H9 (cell line): Measurements from ENCODE around the gene RRP12. TPM values are rescaled to one million over a fixed set of nuclear protein-coding genes. Genes with fewer than 3 reads are reported as not detected.
"Not testable (repeated sequence)": the region's sequence is repeated elsewhere in the genome, so short reads cannot be mapped to it uniquely, and the experiment has no call there.

Source experiments
- DNase-seq: peaks from one replicate; pipeline ENCODE4 v3.0.0-alpha.2; 2017
- H2AFZ ChIP-seq: one replicate; pipeline ENCODE4 v1.6.1; 2013; ENCODE audit warnings: mild to moderate bottlenecking, low read length, control low read depth, moderate library complexity
- H2AK5ac ChIP-seq: 2 replicates; pipeline ENCODE4 v1.6.1; 2013; ENCODE audit warnings: low read length, control low read depth, mixed read lengths; ENCODE audit not compliant: insufficient read length
- H2BK120ac ChIP-seq: one replicate; pipeline ENCODE4 v1.6.1; 2013; ENCODE audit warnings: low read depth, mild to moderate bottlenecking, low read length, control low read depth, inconsistent platforms; ENCODE audit not compliant: poor library complexity, severe bottlenecking
- H2BK12ac ChIP-seq: 2 replicates; pipeline ENCODE4 v1.6.1; 2013; ENCODE audit warnings: low read length, control low read depth, mixed read lengths, low read depth; ENCODE audit not compliant: insufficient read length
- H2BK15ac ChIP-seq: 2 replicates; pipeline ENCODE4 v1.6.1; 2013; ENCODE audit warnings: low read depth, low read length, control low read depth
- H2BK20ac ChIP-seq: one replicate; pipeline ENCODE4 v1.6.1; 2013; ENCODE audit warnings: low read depth, mild to moderate bottlenecking, low read length, control low read depth, inconsistent platforms; ENCODE audit not compliant: poor library complexity, severe bottlenecking
- H2BK5ac ChIP-seq: 2 replicates; pipeline ENCODE4 v1.6.1; 2013; ENCODE audit warnings: low read length, control low read depth, mixed read lengths; ENCODE audit not compliant: insufficient read length
- H3K14ac ChIP-seq: 2 replicates; pipeline ENCODE4 v1.6.1; 2013; ENCODE audit warnings: low read length, control low read depth; ENCODE audit not compliant: insufficient read depth
- H3K18ac ChIP-seq: 2 replicates; pipeline ENCODE4 v1.6.1; 2013; ENCODE audit warnings: low read depth, mild to moderate bottlenecking, mixed read lengths, low read length, control low read depth; ENCODE audit not compliant: insufficient read length
- H3K23ac ChIP-seq: 2 replicates; pipeline ENCODE4 v1.6.1; 2013; ENCODE audit warnings: low read length, control low read depth, mixed read lengths, low read depth; ENCODE audit not compliant: insufficient read length
- H3K23me2 ChIP-seq: 2 replicates; pipeline ENCODE4 v1.6.1; 2013; ENCODE audit warnings: low read depth, mild to moderate bottlenecking, mixed read lengths, low read length, control low read depth; ENCODE audit not compliant: insufficient read length, poor library complexity, severe bottlenecking
- H3K27ac ChIP-seq: 2 replicates; pipeline ENCODE4 v1.5.1; 2013; ENCODE audit warnings: low read length, control low read depth, mixed read lengths, low read depth; ENCODE audit not compliant: insufficient read length
- H3K27me3 ChIP-seq: 2 replicates; pipeline ENCODE4 v1.6.1; 2013; ENCODE audit warnings: low read length, control low read depth, inconsistent platforms; ENCODE audit not compliant: insufficient read depth
- H3K4ac ChIP-seq: 2 replicates; pipeline ENCODE4 v1.6.1; 2013; ENCODE audit warnings: low read depth, mild to moderate bottlenecking, control low read depth, inconsistent platforms, low read length, moderate library complexity
- H3K4me1 ChIP-seq: 2 replicates; pipeline ENCODE4 v1.6.1; 2013; ENCODE audit warnings: low read length, control low read depth, inconsistent platforms; ENCODE audit not compliant: insufficient read depth
- H3K4me2 ChIP-seq: 2 replicates; pipeline ENCODE4 v1.6.1; 2013; ENCODE audit warnings: low read length, control low read depth, mixed read lengths; ENCODE audit not compliant: insufficient read length, insufficient read depth
- H3K56ac ChIP-seq: 2 replicates; pipeline ENCODE4 v1.6.1; 2013; ENCODE audit warnings: low read depth, mild to moderate bottlenecking, mixed read lengths, low read length, control low read depth; ENCODE audit not compliant: insufficient read length
- H3K79me1 ChIP-seq: 2 replicates; pipeline ENCODE4 v1.6.1; 2013; ENCODE audit warnings: low read depth, mild to moderate bottlenecking, moderate library complexity, low read length, control low read depth, inconsistent platforms; ENCODE audit not compliant: insufficient read depth, poor library complexity, severe bottlenecking
- H3K79me2 ChIP-seq: 2 replicates; pipeline ENCODE4 v1.6.1; 2013; ENCODE audit warnings: low read length, control low read depth, inconsistent platforms; ENCODE audit not compliant: insufficient read depth
- H3K9ac ChIP-seq: 2 replicates; pipeline ENCODE4 v1.6.1; 2013; ENCODE audit warnings: low read length, control low read depth, mixed read lengths; ENCODE audit not compliant: insufficient read length; ENCODE audit errors: extremely low read depth
- H3K9me3 ChIP-seq: one replicate; pipeline ENCODE4 v1.6.1; 2013; ENCODE audit warnings: low read depth, low read length, inconsistent platforms; ENCODE audit not compliant: control insufficient read depth
- H3T11ph ChIP-seq: one replicate; pipeline ENCODE4 v1.6.1; 2013; ENCODE audit warnings: mild to moderate bottlenecking, low read length, control low read depth, inconsistent platforms
- H4K20me1 ChIP-seq: one replicate; pipeline ENCODE4 v1.6.1; 2013; ENCODE audit not compliant: control insufficient read depth, insufficient read length, insufficient read depth
- H4K5ac ChIP-seq: 2 replicates; pipeline ENCODE4 v1.6.1; 2013; ENCODE audit warnings: low read depth, mild to moderate bottlenecking, mixed read lengths, low read length, control low read depth; ENCODE audit not compliant: insufficient read length
- H4K8ac ChIP-seq: replicated peaks from 2 replicates; pipeline ENCODE4 v1.6.1; 2013; ENCODE audit warnings: low read length, control low read depth, mixed read lengths, low read depth; ENCODE audit not compliant: insufficient read length
- H4K91ac ChIP-seq: 2 replicates; pipeline ENCODE4 v1.6.1; 2013; ENCODE audit warnings: low read depth, mild to moderate bottlenecking, moderate library complexity, mixed read lengths, low read length, control low read depth; ENCODE audit not compliant: insufficient read length
- H3K27ac Mint-ChIP-seq, 3 experiments: 2 replicates in 2 of 3; 3 replicates in 1 of 3; pipeline ENCODE4 v1.8.0; 2020 to 2021; ENCODE audit warnings: mixed read lengths in 3 of 3, mild to moderate bottlenecking in 1 of 3, moderate library complexity in 1 of 3
- H3K27me3 Mint-ChIP-seq: 2 replicates; pipeline ENCODE4 v1.8.0; 2021; ENCODE audit warnings: low read depth, mild to moderate bottlenecking, moderate library complexity, mixed read lengths
- H3K36me3 Mint-ChIP-seq, 3 experiments: 2 replicates in 2 of 3; 3 replicates in 1 of 3; pipeline ENCODE4 v1.8.0; 2020 to 2021; ENCODE audit warnings: low read depth in 3 of 3, mixed read lengths in 3 of 3; ENCODE audit not compliant: insufficient read depth in 1 of 3
- H3K4me1 Mint-ChIP-seq, 2 experiments: 2 replicates each; pipeline ENCODE4 v1.8.0; 2020; ENCODE audit warnings: mixed read lengths in 2 of 2
- H3K4me3 Mint-ChIP-seq, 2 experiments: 2 replicates in 1 of 2; 3 replicates in 1 of 2; pipeline ENCODE4 v1.8.0; 2020 to 2021; ENCODE audit warnings: mild to moderate bottlenecking in 2 of 2, mixed read lengths in 2 of 2, moderate library complexity in 1 of 2
- H3K9me3 Mint-ChIP-seq, 2 experiments: 2 replicates in 1 of 2; 3 replicates in 1 of 2; pipeline ENCODE4 v1.8.0; 2020; ENCODE audit warnings: mild to moderate bottlenecking in 2 of 2, mixed read lengths in 2 of 2, moderate library complexity in 1 of 2
- CTCF ChIP-seq: fragments of 200-600 bp; sonication (generic); conservative IDR thresholded peaks from 3 replicates; pipeline ENCODE4 v1.8.0; 2021; ENCODE audit warnings: antibody characterized with exemption, mild to moderate bottlenecking
- WGBS: extraction: QIAGEN DNeasy Blood & Tissue Kit; methylation state at CpG from one replicate; pipeline ENCODE4 v1.1.7; 2013; ENCODE audit warnings: missing lambda C conversion rate, low lambda C conversion rate, mixed read lengths; ENCODE audit not compliant: insufficient read length; ENCODE audit errors: extremely low coverage; 5-methylcytosine and 5-hydroxymethylcytosine counted together
- total RNA-seq: library from RNA; stranded (reverse); gene quantifications from 2 replicates; pipeline ENCODE4 v1.2.1, GENCODE V29; 2021

RRP12 gene
- total RNA-seq, 1 experiment from 2014 or later = 71.6 TPM

DNA sequence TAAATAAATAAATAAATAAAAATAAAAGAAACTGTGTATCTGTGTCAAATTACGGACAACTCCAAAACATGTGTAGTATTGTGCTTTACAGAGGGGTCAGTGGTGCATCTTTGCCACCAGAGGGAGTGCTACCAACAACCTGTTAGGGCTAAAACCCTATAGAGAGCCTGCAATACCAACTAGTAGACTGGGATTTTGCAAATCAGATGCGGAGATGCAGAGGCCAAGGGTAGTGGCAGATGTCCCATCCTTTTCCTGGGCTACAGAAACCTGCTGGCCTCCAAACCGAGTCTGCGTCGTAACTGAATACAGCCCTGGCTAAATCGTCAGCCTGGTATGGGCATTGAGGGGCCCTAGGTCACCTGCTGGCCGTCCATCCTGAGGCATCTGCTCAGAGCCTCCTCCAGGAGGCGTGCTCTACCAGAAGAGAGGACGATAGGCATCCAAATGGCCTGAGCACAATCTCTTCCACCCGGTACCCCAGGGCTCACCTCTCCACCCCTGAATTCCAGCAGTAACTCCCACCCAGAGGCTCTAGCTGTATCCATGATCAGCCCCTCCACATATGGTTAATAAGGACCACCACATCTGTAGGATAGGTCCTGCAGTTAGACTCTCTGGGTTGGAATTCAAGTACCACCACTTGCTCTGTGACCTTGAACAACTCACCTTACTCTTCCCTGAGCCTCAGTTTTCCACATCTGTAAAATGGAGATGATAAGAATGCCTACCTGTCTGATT, 6.2 kb upstream of the RRP12 start:
- no peak overlapping the region for H2BK20ac ChIP-seq
- peak overlapping the region; percentile 72 to 89 (median 83); a peak in 5 of 7 replicates for H3K27ac Mint-ChIP-seq
- no peaks in the 10 kb centered on the region for H3K27me3 ChIP-seq
- no peak overlapping the region for H2BK120ac ChIP-seq
- no peak overlapping the region for H3K56ac ChIP-seq
- H3K36me3 Mint-ChIP-seq = no peaks in the 10 kb centered on the region
- no CpG with 5 or more reads among the region's 10 CpGs for WGBS
- no peaks in the 10 kb centered on the region for H3K27me3 Mint-ChIP-seq
- H3K14ac ChIP-seq = no peak overlapping the region
- no peaks in the 10 kb centered on the region for H3K79me2 ChIP-seq
- TF ChIP-seq CTCF = peak; percentile 89
- peak overlapping the region; percentile 63 for H3K4me2 ChIP-seq
- H2BK15ac ChIP-seq = no peak overlapping the region
- peaks cover 3% of the 10 kb centered on the region for H3K23me2 ChIP-seq
- no peak overlapping the region for H2BK12ac ChIP-seq
- no peaks in the 10 kb centered on the region for H3K79me1 ChIP-seq
- peaks cover 0 to 5% of the 10 kb centered on the region in 2 experiments; a peak in 2 of 4 replicates for H3K4me1 Mint-ChIP-seq
- H3K9me3 ChIP-seq = no peaks in the 10 kb centered on the region
- no peak overlapping the region for H3K9ac ChIP-seq
- no peak overlapping the region for H2AK5ac ChIP-seq
- H3K27ac ChIP-seq = no peak overlapping the region
- H3K18ac ChIP-seq = no peak overlapping the region
- H3K4ac ChIP-seq = no peak overlapping the region
- peak overlapping the region; percentile 58 for H2AFZ ChIP-seq
- no peak overlapping the region for H4K8ac ChIP-seq
- peak overlapping the region; percentile 57 to 73 for H3K4me3 Mint-ChIP-seq
- H4K91ac ChIP-seq = no peak overlapping the region
- H2BK5ac ChIP-seq = no peak overlapping the region
- H4K5ac ChIP-seq = no peak overlapping the region
- no peaks in the 10 kb centered on the region for H3K4me1 ChIP-seq
- no peak overlapping the region for H3T11ph ChIP-seq
- H4K20me1 ChIP-seq = no peaks in the 10 kb centered on the region
- DNase-seq = peak; percentile 92
- no peak overlapping the region for H3K23ac ChIP-seq
- no peaks in the 10 kb centered on the region for H3K9me3 Mint-ChIP-seq

DNA sequence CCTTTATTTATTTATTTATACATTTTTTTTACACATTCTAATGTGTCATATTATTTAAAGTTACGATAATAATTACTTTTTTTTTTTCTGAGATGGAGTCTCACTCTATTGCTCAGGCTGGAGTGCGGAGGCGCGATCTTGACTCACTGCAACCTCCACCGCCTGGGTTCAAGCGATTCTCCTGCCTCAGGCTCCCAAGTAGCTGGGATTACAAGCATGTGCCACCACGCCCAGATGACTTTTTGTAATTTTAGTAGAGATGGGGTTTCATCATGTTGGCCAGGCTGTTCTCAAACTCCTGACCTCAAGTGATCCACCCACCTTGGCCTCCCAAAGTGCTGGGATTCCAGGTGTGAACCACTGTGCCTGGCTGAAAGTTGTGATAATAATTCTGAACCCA, 5.3 kb upstream of the RRP12 start:
- not testable (repeated sequence) for H2BK15ac ChIP-seq, H3K18ac ChIP-seq, H4K8ac ChIP-seq, H3T11ph ChIP-seq, H4K5ac ChIP-seq, H2BK20ac ChIP-seq, H3K23me2 ChIP-seq, H3K4me3 Mint-ChIP-seq, H2BK120ac ChIP-seq, H2BK5ac ChIP-seq, H3K27me3 Mint-ChIP-seq, H3K36me3 Mint-ChIP-seq, H3K4me1 Mint-ChIP-seq, H2AFZ ChIP-seq, H3K27ac ChIP-seq, H2AK5ac ChIP-seq, H3K79me2 ChIP-seq, H3K79me1 ChIP-seq, H3K56ac ChIP-seq, DNase-seq, H3K23ac ChIP-seq, H3K27ac Mint-ChIP-seq, H3K9me3 ChIP-seq, H4K20me1 ChIP-seq, H3K27me3 ChIP-seq, H3K9ac ChIP-seq, H3K14ac ChIP-seq, H4K91ac ChIP-seq, H3K4me2 ChIP-seq, H3K9me3 Mint-ChIP-seq, H3K4ac ChIP-seq, H3K4me1 ChIP-seq, H2BK12ac ChIP-seq
- WGBS = no CpG with 5 or more reads among the region's 7 CpGs
